GM23338 (cell line): ENCODE results near the gene ANKS1B. TPM values are rescaled to one million over a fixed set of nuclear protein-coding genes. Genes with fewer than 3 reads are reported as not detected.

Experiments
- ATAC-seq: fragments of 200-7000 bp; cut with Tn5 transposase; 3 replicates; pipeline ENCODE4 v1.9.1; 2020
- DNase-seq: peaks from one replicate; pipeline ENCODE4 v3.0.0-alpha.2; 2015; ENCODE audit warnings: low spot score
- H2AFZ ChIP-seq: fragments of 200-600 bp; sonication (generic); 2 replicates; pipeline ENCODE4 v1.8.0; 2016; ENCODE audit warnings: antibody characterized with exemption, mild to moderate bottlenecking, moderate library complexity
- H3F3A ChIP-seq: fragments of 200-600 bp; sonication (generic); replicated peaks from 2 replicates; pipeline ENCODE4 v1.8.0; 2017; ENCODE audit warnings: antibody characterized with exemption, mixed run types, low read depth
- H3K27ac ChIP-seq: fragments of 200-600 bp; sonication (generic); 2 replicates; pipeline ENCODE4 v1.6.1; 2016; ENCODE audit warnings: low read depth
- H3K27me3 ChIP-seq: fragments of 200-600 bp; sonication (generic); 2 replicates; pipeline ENCODE4 v1.8.0; 2016; ENCODE audit warnings: mild to moderate bottlenecking, mixed run types, moderate library complexity; ENCODE audit not compliant: insufficient read depth
- H3K36me3 ChIP-seq: fragments of 200-600 bp; sonication (generic); 2 replicates; pipeline ENCODE4 v1.8.0; 2016; ENCODE audit warnings: mild to moderate bottlenecking; ENCODE audit not compliant: insufficient read depth
- H3K4me1 ChIP-seq: fragments of 200-600 bp; sonication (generic); 2 replicates; pipeline ENCODE4 v1.8.0; 2016; ENCODE audit warnings: mild to moderate bottlenecking, moderate library complexity; ENCODE audit not compliant: insufficient read depth
- H3K4me2 ChIP-seq: fragments of 200-600 bp; sonication (generic); 2 replicates; pipeline ENCODE4 v1.7.1; 2017; ENCODE audit warnings: mixed run types
- H3K4me3 ChIP-seq: fragments of 200-600 bp; sonication (generic); 2 replicates; pipeline ENCODE4 v1.6.1; 2016; ENCODE audit warnings: mixed run types
- H3K79me2 ChIP-seq: fragments of 200-600 bp; sonication (generic); replicated peaks from 2 replicates; pipeline ENCODE4 v1.8.0; 2017; ENCODE audit warnings: mild to moderate bottlenecking; ENCODE audit not compliant: insufficient read depth
- H3K9me2 ChIP-seq: fragments of 200-600 bp; sonication (generic); 2 replicates; pipeline ENCODE4 v1.8.0; 2017; ENCODE audit not compliant: insufficient read depth
- H4K20me1 ChIP-seq: fragments of 200-600 bp; sonication (generic); replicated peaks from 2 replicates; pipeline ENCODE4 v1.8.0; 2017; ENCODE audit warnings: mild to moderate bottlenecking; ENCODE audit not compliant: insufficient read depth
- H3K27ac Mint-ChIP-seq: 2 replicates; pipeline ENCODE4 v1.8.0; 2020; ENCODE audit warnings: inconsistent platforms, mild to moderate bottlenecking, moderate library complexity, mixed read lengths
- H3K27me3 Mint-ChIP-seq: 3 replicates; pipeline ENCODE4 v1.8.0; 2022; ENCODE audit warnings: low read depth, mild to moderate bottlenecking, moderate library complexity, mixed read lengths, inconsistent platforms; ENCODE audit not compliant: insufficient read depth, poor library complexity
- H3K36me3 Mint-ChIP-seq: 3 replicates; pipeline ENCODE4 v1.8.0; 2021; ENCODE audit warnings: low read depth, mild to moderate bottlenecking, inconsistent platforms, moderate library complexity, mixed read lengths
- H3K4me1 Mint-ChIP-seq: 3 replicates; pipeline ENCODE4 v1.8.0; 2020; ENCODE audit warnings: mild to moderate bottlenecking, inconsistent platforms, mixed read lengths
- H3K4me3 Mint-ChIP-seq: 3 replicates; pipeline ENCODE4 v1.8.0; 2021; ENCODE audit warnings: moderate library complexity, mild to moderate bottlenecking, inconsistent platforms, mixed read lengths
- H3K9me3 Mint-ChIP-seq: 3 replicates; pipeline ENCODE4 v1.8.0; 2020; ENCODE audit warnings: moderate library complexity, mild to moderate bottlenecking, inconsistent platforms, mixed read lengths
- CREB1 ChIP-seq: fragments of 250-450 bp; sonication (Bioruptor Pico); IDR thresholded peaks from 2 replicates; pipeline ENCODE4 v1.5.0; 2020; ENCODE audit warnings: low read depth, mild to moderate bottlenecking, moderate library complexity
- ETS1 ChIP-seq: IDR thresholded peaks from 2 replicates; pipeline ENCODE4 v1.6.1; 2016; ENCODE audit warnings: antibody characterized with exemption
- EZH2 ChIP-seq: fragments of 200-600 bp; sonication (generic); IDR thresholded peaks from one replicate; pipeline ENCODE4 v1.8.0; 2017; ENCODE audit warnings: antibody characterized with exemption, mild to moderate bottlenecking, low read depth; ENCODE audit not compliant: unreplicated experiment
- EZH2phosphoT487 ChIP-seq: fragments of 200-600 bp; sonication (generic); IDR thresholded peaks from one replicate; pipeline ENCODE4 v1.8.1; 2018; ENCODE audit warnings: antibody characterized with exemption; ENCODE audit not compliant: unreplicated experiment
- JUNB ChIP-seq: IDR thresholded peaks from one replicate; pipeline ENCODE4 v1.6.1; 2016; ENCODE audit warnings: antibody characterized with exemption; ENCODE audit not compliant: unreplicated experiment
- NANOG ChIP-seq: IDR thresholded peaks from 2 replicates; pipeline ENCODE4 v1.6.1; 2016; ENCODE audit warnings: antibody characterized with exemption, borderline replicate concordance
- POLR2AphosphoS5 ChIP-seq: IDR thresholded peaks from 2 replicates; pipeline ENCODE4 v1.6.1; 2016; ENCODE audit warnings: antibody characterized with exemption, low read depth
- REST ChIP-seq: IDR thresholded peaks from one replicate; pipeline ENCODE4 v1.6.1; 2018; ENCODE audit warnings: antibody characterized with exemption; ENCODE audit not compliant: unreplicated experiment
- ZNF114 ChIP-seq: fragments of 250-450 bp; sonication (Bioruptor Pico); IDR thresholded peaks from 2 replicates; pipeline ENCODE4 v1.5.0; 2020; ENCODE audit warnings: mild to moderate bottlenecking, moderate library complexity
- ZNF462 ChIP-seq: fragments of 250-450 bp; sonication (Bioruptor Pico); IDR thresholded peaks from 2 replicates; pipeline ENCODE4 v1.5.0; 2020; ENCODE audit warnings: mild to moderate bottlenecking, moderate library complexity
- polyA plus RNA-seq: library from polyadenylated mRNA; unstranded; fragments of >200 nt; fragmentation: Nextera tagmentation; extraction: Ambion mirVana; gene quantifications from 2 replicates; pipeline ENCODE4 v1.2.1, GENCODE V29; 2016
- total RNA-seq: library from RNA; depleted of rRNA; stranded (reverse); fragments of >200 nt; shearing (Covaris generic); gene quantifications from 2 replicates; pipeline ENCODE4 v1.2.3, GENCODE V29; 2014

Gene ANKS1B
- total and polyA plus RNA-seq, 2 experiments from 2014 or later: 4.3 to 5.8 TPM

GRCh38 chr12:99852666-99853065 is 132.1 kb downstream of the ANKS1B start:
- TF ChIP-seq REST: no peak
- TF ChIP-seq EZH2phosphoT487: no peak
- no peak for TF ChIP-seq NANOG
- TF ChIP-seq POLR2AphosphoS5: no peak
- TF ChIP-seq ZNF114: no peak
- no peak for TF ChIP-seq JUNB
- TF ChIP-seq CREB1 (CRISPR knock-in tag): no peak
- no peak for TF ChIP-seq ETS1
- no peak for TF ChIP-seq EZH2
- TF ChIP-seq ZNF462: no peak
- no peaks in the 10 kb centered on the region for H4K20me1 ChIP-seq
- no peaks in the 10 kb centered on the region for H3K36me3 Mint-ChIP-seq
- no peaks in the 10 kb centered on the region for H3K4me1 Mint-ChIP-seq
- no peaks in the 10 kb centered on the region for H3K4me1 ChIP-seq
- no peaks in the 10 kb centered on the region for H3K27me3 ChIP-seq
- no peaks in the 10 kb centered on the region for H3K9me2 ChIP-seq
- H3K36me3 ChIP-seq: no peaks in the 10 kb centered on the region
- no peak overlapping the region for H3K27ac ChIP-seq
- H3K9me3 Mint-ChIP-seq: no peaks in the 10 kb centered on the region; the same call in 2 of the 3 replicates
- H3K79me2 ChIP-seq: no peaks in the 10 kb centered on the region
- H3K27me3 Mint-ChIP-seq: no peaks in the 10 kb centered on the region
- H3F3A ChIP-seq: no peaks in the 10 kb centered on the region
- H2AFZ ChIP-seq: no peak overlapping the region
- peak; percentile 72 for ATAC-seq
- no peak overlapping the region for H3K4me3 ChIP-seq
- no peak overlapping the region for H3K4me2 ChIP-seq
- H3K27ac Mint-ChIP-seq: no peak overlapping the region
- no peak overlapping the region for H3K4me3 Mint-ChIP-seq
- peak; percentile 27 for DNase-seq
